Forelimb muscle (tissue), 1 donor: ENCODE measurements around the gene GALNT12. TPM values are rescaled to one million over a fixed set of nuclear protein-coding genes. Genes with fewer than 3 reads are reported as not detected.

Source experiments
- polyA plus RNA-seq: library from polyadenylated mRNA; unstranded; fragments of 120-200 nt; gene quantifications from one replicate; pipeline ENCODE4 v1.2.1, GENCODE V29; 2013; ENCODE audit not compliant: insufficient read length

The GALNT12 gene
- polyA plus RNA-seq, 1 donor, result 2.0 TPM

Other genes starting within 250 kb of the GALNT12 start
- gene GABBR2, start 98.7 kb upstream of the GALNT12 start, polyA plus RNA-seq, result 0.82 TPM
- gene ANKS6, start 11.1 kb upstream of the GALNT12 start, polyA plus RNA-seq, result 13.1 TPM
- 172 TPM for gene COL15A1, start 136.2 kb downstream of the GALNT12 start, polyA plus RNA-seq